SK-N-SH treated with all-trans-retinoic acid at 6 μM for 48 hours (cell line): ENCODE measurements around the gene C11orf97.
A peak's percentile ranks its signal among the peaks of the same experiment; 100 is the strongest.

Experiments
- ATAC-seq: fragments of 200-7000 bp; cut with Tn5 transposase; 3 replicates; pipeline ENCODE4 v1.9.1; 2020; ENCODE audit warnings: mild to moderate bottlenecking, moderate library complexity
- ARNTL ChIP-seq: fragments of 450-650 bp; formaldehyde crosslinking; IDR thresholded peaks from 2 replicates; pipeline ENCODE4 v1.5.0; 2020; ENCODE audit warnings: low read depth, mild to moderate bottlenecking, moderate library complexity, borderline replicate concordance
- CSDC2 ChIP-seq: fragments of 250-450 bp; sonication (Bioruptor Pico); IDR thresholded peaks from 2 replicates; pipeline ENCODE4 v1.5.0; 2020; ENCODE audit warnings: mild to moderate bottlenecking, moderate library complexity
- CSRNP3 ChIP-seq: fragments of 250-450 bp; sonication (Bioruptor Pico); IDR thresholded peaks from 2 replicates; pipeline ENCODE4 v1.5.1; 2021; ENCODE audit warnings: mild to moderate bottlenecking, moderate library complexity
- GLIS3 ChIP-seq: fragments of 250-450 bp; sonication (Bioruptor Pico); IDR thresholded peaks from 2 replicates; pipeline ENCODE4 v1.5.0; 2020; ENCODE audit warnings: mild to moderate bottlenecking, moderate library complexity
- ISL1 ChIP-seq: fragments of 250-450 bp; sonication (Bioruptor Pico); IDR thresholded peaks from 2 replicates; pipeline ENCODE4 v2.1.2; 2022; ENCODE audit warnings: mild to moderate bottlenecking, moderate library complexity
- OSR1 ChIP-seq: fragments of 250-450 bp; sonication (Bioruptor Pico); IDR thresholded peaks from 2 replicates; pipeline ENCODE4 v1.8.0; 2022; ENCODE audit warnings: moderate library complexity, mild to moderate bottlenecking, inconsistent platforms
- PPARA ChIP-seq: fragments of 250-450 bp; sonication (Bioruptor Pico); IDR thresholded peaks from 2 replicates; pipeline ENCODE4 v1.5.0; 2020; ENCODE audit warnings: mild to moderate bottlenecking, borderline replicate concordance
- RARB ChIP-seq: fragments of 250-450 bp; sonication (Bioruptor Pico); IDR thresholded peaks from 2 replicates; pipeline ENCODE4 v1.8.0; 2021; ENCODE audit warnings: mild to moderate bottlenecking, moderate library complexity
- SNAI2 ChIP-seq: fragments of 250-450 bp; sonication (Bioruptor Pico); IDR thresholded peaks from 2 replicates; pipeline ENCODE4 v1.5.0; 2020; ENCODE audit warnings: mild to moderate bottlenecking, moderate library complexity
- TCF4 ChIP-seq: fragments of 250-450 bp; sonication (Bioruptor Pico); IDR thresholded peaks from 2 replicates; pipeline ENCODE4 v1.8.0; 2021; ENCODE audit warnings: mild to moderate bottlenecking, moderate library complexity, borderline replicate concordance
- TOX ChIP-seq: fragments of 250-450 bp; sonication (Bioruptor Pico); IDR thresholded peaks from 2 replicates; pipeline ENCODE4 v1.8.0; 2021; ENCODE audit warnings: mild to moderate bottlenecking, moderate library complexity, borderline replicate concordance
- TSHZ2 ChIP-seq: fragments of 250-450 bp; sonication (Bioruptor Pico); IDR thresholded peaks from 2 replicates; pipeline ENCODE4 v1.5.0; 2020; ENCODE audit warnings: mild to moderate bottlenecking, moderate library complexity
- ZC3H10 ChIP-seq: fragments of 250-450 bp; sonication (Bioruptor Pico); IDR thresholded peaks from 2 replicates; pipeline ENCODE4 v1.5.1; 2021; ENCODE audit warnings: mild to moderate bottlenecking, moderate library complexity
- ZFP3 ChIP-seq: fragments of 250-450 bp; sonication (Bioruptor Pico); IDR thresholded peaks from 2 replicates; pipeline ENCODE4 v1.5.0; 2020; ENCODE audit warnings: mild to moderate bottlenecking, moderate library complexity
- ZFP30 ChIP-seq: fragments of 450-650 bp; formaldehyde crosslinking; IDR thresholded peaks from 2 replicates; pipeline ENCODE4 v1.5.0; 2022; ENCODE audit warnings: mild to moderate bottlenecking, moderate library complexity
- ZNF565 ChIP-seq: fragments of 450-650 bp; formaldehyde crosslinking; conservative IDR thresholded peaks from 2 replicates; pipeline ENCODE4 v1.5.0; 2020; ENCODE audit warnings: low read depth, mild to moderate bottlenecking, moderate library complexity
- ZNF70 ChIP-seq: fragments of 450-650 bp; formaldehyde crosslinking; IDR thresholded peaks from 2 replicates; pipeline ENCODE4 v1.5.0; 2020; ENCODE audit warnings: mild to moderate bottlenecking, moderate library complexity
- TF ChIP-seq, protein P1 (sequence below): fragments of 250-450 bp; sonication (Bioruptor Pico); IDR thresholded peaks from 2 replicates; pipeline ENCODE4 v1.5.1; 2020; ENCODE audit warnings: low read depth, mild to moderate bottlenecking, moderate library complexity
- TF ChIP-seq, protein P2 (sequence below): fragments of 250-450 bp; sonication (Bioruptor Pico); IDR thresholded peaks from 2 replicates; pipeline ENCODE4 v1.8.0; 2020; ENCODE audit warnings: mild to moderate bottlenecking, moderate library complexity, borderline replicate concordance
- TF ChIP-seq, protein P3 (sequence below): fragments of 250-450 bp; sonication (Bioruptor Pico); IDR thresholded peaks from 2 replicates; pipeline ENCODE4 v1.8.0; 2021; ENCODE audit warnings: low read depth, mild to moderate bottlenecking, moderate library complexity, borderline replicate concordance

Gene C11orf97

GRCh38 chr11:94513091-94513490, 830 bp downstream of the C11orf97 start:
- TF ChIP-seq RARB (CRISPR knock-in tag) (no peak), SNAI2 (no peak), TOX (no peak), ZC3H10 (CRISPR knock-in tag) (no peak), CSDC2 (no peak), PPARA (CRISPR knock-in tag) (no peak), ISL1 (no peak), GLIS3 (CRISPR knock-in tag) (no peak), ARNTL (CRISPR knock-in tag) (no peak), CSRNP3 (CRISPR knock-in tag) (no peak), ZNF70 (CRISPR knock-in tag) (no peak), ZNF565 (CRISPR knock-in tag) (no peak), ZFP30 (CRISPR knock-in tag) (no peak)
- TF ChIP-seq, protein P1, sequence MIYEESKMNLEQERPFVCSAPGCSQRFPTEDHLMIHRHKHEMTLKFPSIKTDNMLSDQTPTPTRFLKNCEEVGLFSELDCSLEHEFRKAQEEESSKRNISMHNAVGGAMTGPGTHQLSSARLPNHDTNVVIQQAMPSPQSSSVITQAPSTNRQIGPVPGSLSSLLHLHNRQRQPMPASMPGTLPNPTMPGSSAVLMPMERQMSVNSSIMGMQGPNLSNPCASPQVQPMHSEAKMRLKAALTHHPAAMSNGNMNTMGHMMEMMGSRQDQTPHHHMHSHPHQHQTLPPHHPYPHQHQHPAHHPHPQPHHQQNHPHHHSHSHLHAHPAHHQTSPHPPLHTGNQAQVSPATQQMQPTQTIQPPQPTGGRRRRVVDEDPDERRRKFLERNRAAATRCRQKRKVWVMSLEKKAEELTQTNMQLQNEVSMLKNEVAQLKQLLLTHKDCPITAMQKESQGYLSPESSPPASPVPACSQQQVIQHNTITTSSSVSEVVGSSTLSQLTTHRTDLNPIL (CRISPR knock-in tag): no peak
- TF ChIP-seq, protein P2, sequence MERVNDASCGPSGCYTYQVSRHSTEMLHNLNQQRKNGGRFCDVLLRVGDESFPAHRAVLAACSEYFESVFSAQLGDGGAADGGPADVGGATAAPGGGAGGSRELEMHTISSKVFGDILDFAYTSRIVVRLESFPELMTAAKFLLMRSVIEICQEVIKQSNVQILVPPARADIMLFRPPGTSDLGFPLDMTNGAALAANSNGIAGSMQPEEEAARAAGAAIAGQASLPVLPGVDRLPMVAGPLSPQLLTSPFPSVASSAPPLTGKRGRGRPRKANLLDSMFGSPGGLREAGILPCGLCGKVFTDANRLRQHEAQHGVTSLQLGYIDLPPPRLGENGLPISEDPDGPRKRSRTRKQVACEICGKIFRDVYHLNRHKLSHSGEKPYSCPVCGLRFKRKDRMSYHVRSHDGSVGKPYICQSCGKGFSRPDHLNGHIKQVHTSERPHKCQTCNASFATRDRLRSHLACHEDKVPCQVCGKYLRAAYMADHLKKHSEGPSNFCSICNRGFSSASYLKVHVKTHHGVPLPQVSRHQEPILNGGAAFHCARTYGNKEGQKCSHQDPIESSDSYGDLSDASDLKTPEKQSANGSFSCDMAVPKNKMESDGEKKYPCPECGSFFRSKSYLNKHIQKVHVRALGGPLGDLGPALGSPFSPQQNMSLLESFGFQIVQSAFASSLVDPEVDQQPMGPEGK: no peak
- ATAC-seq: peak; percentile 56

- TF ChIP-seq CSDC2 (no peak), OSR1 (CRISPR knock-in tag) (no peak), TSHZ2 (CRISPR knock-in tag) (no peak), ZFP30 (CRISPR knock-in tag) (no peak), ZC3H10 (CRISPR knock-in tag) (no peak), TCF4 (no peak), CSRNP3 (CRISPR knock-in tag) (no peak), ZFP3 (CRISPR knock-in tag) (no peak)
- TF ChIP-seq, protein P3, sequence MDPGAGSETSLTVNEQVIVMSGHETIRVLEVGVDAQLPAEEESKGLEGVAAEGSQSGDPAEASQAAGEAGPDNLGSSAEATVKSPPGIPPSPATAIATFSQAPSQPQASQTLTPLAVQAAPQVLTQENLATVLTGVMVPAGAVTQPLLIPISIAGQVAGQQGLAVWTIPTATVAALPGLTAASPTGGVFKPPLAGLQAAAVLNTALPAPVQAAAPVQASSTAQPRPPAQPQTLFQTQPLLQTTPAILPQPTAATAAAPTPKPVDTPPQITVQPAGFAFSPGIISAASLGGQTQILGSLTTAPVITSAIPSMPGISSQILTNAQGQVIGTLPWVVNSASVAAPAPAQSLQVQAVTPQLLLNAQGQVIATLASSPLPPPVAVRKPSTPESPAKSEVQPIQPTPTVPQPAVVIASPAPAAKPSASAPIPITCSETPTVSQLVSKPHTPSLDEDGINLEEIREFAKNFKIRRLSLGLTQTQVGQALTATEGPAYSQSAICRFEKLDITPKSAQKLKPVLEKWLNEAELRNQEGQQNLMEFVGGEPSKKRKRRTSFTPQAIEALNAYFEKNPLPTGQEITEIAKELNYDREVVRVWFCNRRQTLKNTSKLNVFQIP (CRISPR knock-in tag): no peak
- TF ChIP-seq, protein P2: no peak
- no peak for ATAC-seq
Measured at GRCh38 chr11:94515398-94515797, 3.1 kb downstream of the C11orf97 start.
